GM18508 (cell line): Measurements from ENCODE around the gene MYL5.
"Not testable (repeated sequence)": the region's sequence is repeated elsewhere in the genome, so short reads cannot be mapped to it uniquely, and the experiment has no call there.

Experiments
- ATAC-seq: cut with Tn5 transposase; IDR thresholded peaks from one replicate; pipeline ENCODE4 v1.9.1; 2021; ENCODE audit warnings: moderate number of reproducible peaks; ENCODE audit not compliant: insufficient read depth, unreplicated experiment

The MYL5 gene

GRCh38 chr4:704198-704891 lies 30.0 kb downstream of the MYL5 start:
- no peak for ATAC-seq

DNA sequence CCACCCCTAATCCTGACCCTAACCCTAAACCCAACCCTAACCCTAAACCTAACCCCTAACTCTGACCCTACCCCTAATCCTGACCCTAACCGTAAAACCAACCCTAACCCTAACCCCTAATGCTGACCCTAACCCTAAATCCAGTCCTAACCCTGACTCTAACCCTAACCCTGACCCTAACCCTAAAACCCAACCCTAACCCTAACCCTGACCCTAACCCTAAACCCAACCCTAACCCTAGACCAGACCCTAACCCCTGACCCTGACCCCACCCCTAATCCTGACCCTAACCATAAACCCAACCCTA lies 30.6 kb downstream of the MYL5 start:
- ATAC-seq, result no peak

DNA sequence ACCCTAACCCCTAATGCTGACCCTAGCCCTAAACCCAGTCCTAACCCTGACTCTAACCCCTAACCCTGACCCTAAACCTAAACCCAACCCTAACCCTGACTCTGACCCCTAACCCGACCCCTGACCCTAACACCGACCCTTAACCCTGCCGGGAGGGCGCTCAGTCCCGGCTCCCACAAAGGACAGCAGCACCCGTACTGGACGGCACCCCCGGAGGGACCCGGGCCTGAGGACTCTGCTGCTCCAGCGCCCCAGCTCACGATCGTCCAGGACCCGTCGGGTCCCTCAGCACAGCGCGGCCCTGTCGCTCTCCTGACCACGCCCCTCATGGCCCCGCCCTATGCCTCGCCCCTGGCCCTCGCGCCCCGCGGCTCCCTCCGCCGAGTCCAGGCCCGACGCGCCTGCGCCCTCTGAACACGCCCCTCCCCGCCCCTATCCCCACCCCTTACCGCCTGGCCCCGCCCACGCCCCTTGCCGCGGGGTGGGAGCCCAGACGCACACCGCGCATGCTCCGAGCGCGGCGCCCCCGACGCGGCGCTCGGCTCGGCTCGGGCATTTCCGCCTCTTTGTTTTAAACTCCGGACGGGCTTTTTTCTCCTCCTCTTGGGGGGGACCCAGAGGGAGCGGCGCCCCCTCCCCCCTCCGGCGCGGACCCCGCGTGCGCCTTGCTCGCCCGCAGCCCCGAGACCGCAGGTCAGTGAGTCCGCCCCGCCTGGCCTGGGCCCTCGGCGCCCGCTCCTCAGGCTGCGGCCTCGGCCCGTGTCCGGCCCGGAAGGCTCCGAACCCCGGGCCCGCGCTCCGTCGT lies 31.1 kb downstream of the MYL5 start, which contains the start of gene PCGF3:
Gene PCGF3 (plus strand): TSS at position 555 of the 805 bp plus-strand sequence. CDS start 27,849 bp downstream, outside the sequence.
- ATAC-seq, result peak; percentile 66

GRCh38 chr4:706083-706633 lies 31.8 kb downstream of the MYL5 start:
- not testable (repeated sequence) for ATAC-seq

GRCh38 chr4:706834-707598 lies 32.7 kb downstream of the MYL5 start:
- ATAC-seq, result no peak

- ATAC-seq, result no peak
Measured at GRCh38 chr4:707929-708630, 33.7 kb downstream of the MYL5 start.

GRCh38 chr4:708631-708933 lies 34.2 kb downstream of the MYL5 start:
- ATAC-seq, result no peak

GRCh38 chr4:709348-709747 lies 35.0 kb downstream of the MYL5 start:
- no peak for ATAC-seq

- ATAC-seq, result no peak
Measured at GRCh38 chr4:710116-710515, 35.8 kb downstream of the MYL5 start.

DNA sequence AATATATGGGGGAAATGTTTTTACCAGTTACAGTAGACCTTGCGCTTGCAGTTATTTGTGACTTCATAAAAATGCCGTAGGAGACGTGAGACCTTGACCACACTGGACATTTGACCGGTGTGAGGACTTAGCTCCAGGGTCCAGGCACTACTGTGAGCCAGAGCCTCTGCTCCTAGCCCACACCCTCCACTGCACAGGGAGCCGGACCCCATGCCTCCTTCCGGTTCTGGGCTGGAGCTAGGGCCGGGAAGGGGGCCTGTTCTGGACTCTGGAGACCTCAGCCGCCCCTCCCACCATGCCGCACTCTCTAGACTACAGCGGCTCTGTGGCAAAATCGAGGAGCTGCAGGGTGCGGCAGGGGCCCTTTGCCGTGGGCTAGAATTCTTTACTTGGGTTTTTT lies 36.6 kb downstream of the MYL5 start:
- ATAC-seq, result no peak

- no peak for ATAC-seq
Measured at GRCh38 chr4:712093-712492, 37.8 kb downstream of the MYL5 start.

DNA sequence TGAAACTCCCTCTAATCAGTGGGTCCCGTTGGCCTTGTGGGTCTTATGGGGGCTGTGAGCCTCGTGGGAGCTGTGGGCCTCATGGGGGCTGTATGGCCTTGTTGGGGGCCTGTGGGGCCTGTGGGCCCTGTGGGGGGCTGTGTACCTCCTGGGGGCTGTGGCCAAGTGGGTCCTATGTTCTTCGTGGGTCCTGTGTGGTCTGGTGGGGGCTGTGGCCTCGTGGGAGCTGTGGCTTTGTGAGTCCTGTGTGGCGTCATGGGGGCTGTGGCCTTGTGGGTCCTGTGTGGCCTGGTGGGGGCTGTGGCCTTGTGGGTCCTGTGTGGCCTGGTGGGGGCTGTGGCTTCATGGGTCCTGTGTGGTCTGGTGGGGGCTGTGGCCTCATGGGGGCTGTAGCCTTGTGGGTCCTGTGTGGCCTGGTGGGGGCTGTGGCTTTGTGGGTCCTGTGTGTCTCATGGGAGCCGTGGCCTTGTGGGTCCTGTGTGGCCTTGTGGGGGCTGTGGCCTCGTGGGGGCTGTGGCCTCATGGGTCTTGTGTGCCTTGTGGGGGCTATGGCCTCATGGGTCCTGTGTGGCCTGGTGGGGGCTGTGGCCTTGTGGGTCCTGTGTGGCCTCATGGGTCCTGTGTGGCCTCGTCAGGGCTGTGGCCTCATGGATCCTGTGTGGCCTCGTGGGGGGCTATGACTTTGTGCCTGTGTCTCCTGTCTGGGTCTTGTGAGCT lies 38.7 kb downstream of the MYL5 start:
- ATAC-seq, result no peak

- no peak for ATAC-seq
Measured at GRCh38 chr4:714087-714486, 39.7 kb downstream of the MYL5 start.

GRCh38 chr4:717601-718320 lies 43.4 kb downstream of the MYL5 start:
- ATAC-seq, result no peak

DNA sequence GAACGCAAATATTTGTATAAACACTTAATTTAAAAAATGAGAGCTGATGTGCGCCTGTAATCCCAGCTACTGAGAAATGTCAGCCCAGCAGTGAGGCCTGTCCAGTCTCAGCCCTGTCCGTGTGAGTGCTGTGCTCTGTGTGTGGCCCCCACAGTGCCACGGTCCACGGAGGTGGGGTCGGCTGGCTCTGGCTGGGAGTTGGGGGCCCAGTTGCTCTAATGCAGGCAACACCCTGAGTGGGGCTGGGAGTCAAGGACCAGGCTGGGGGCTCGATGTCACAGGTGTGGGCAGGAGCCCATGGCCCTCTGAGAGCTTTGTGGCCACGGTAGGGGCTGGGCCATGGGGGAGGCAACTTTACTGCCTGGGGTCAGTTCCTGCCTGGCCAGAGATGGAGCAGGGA lies 44.1 kb downstream of the MYL5 start:
- no peak for ATAC-seq

- ATAC-seq, result no peak
Measured at GRCh38 chr4:720111-720860, 45.9 kb downstream of the MYL5 start.

GRCh38 chr4:721261-722168 lies 47.2 kb downstream of the MYL5 start:
- ATAC-seq, result no peak
